Adrenal gland (tissue), 12 donors: ENCODE results near the gene MAML2. TPM values are rescaled to one million over a fixed set of nuclear protein-coding genes. Genes with fewer than 3 reads are reported as not detected.

Experiments
- DNase-seq, 7 donors: peaks; one replicate each; pipeline ENCODE4 v3.0.0-alpha.2; 2019 to 2020
- H3K27ac ChIP-seq, 5 donors: fragments of 200-600 bp; sonication (generic) in 4 of 5; 1 replicate in 3 of 5; 2 replicates in 2 of 5; pipeline versions ENCODE4 v1.5.1 to v1.8.0; 2016 to 2020; ENCODE audit warnings: mild to moderate bottlenecking in 1 of 5
- H3K27me3 ChIP-seq: fragments of 200-600 bp; 2 replicates; pipeline ENCODE4 v1.8.0; 2021
- H3K36me3 ChIP-seq, 2 donors: fragments of 200-600 bp; replicated peaks in 1 of 2; 1 replicate in 1 of 2; 2 replicates in 1 of 2; pipeline versions ENCODE4 v1.5.1 to v1.8.0; 2018 to 2022
- H3K4me1 ChIP-seq, 2 donors: fragments of 200-600 bp; replicated peaks in 1 of 2; 1 replicate in 1 of 2; 2 replicates in 1 of 2; pipeline versions ENCODE4 v1.5.1 to v1.8.0; 2018 to 2021
- H3K4me3 ChIP-seq, 4 donors: fragments of 200-600 bp; sonication (generic) in 3 of 4; one replicate each; pipeline ENCODE4 v1.5.1; 2016 to 2018
- H3K9me3 ChIP-seq, 3 donors: fragments of 200-600 bp; sonication (generic) in 1 of 3; replicated peaks in 1 of 3; 1 replicate in 2 of 3; 2 replicates in 1 of 3; pipeline versions ENCODE4 v1.5.1 to v1.8.0; 2016 to 2021
- POLR2A ChIP-seq, 2 donors: fragments of 450-650 bp; IDR thresholded peaks; one replicate each; pipeline ENCODE4 v1.6.1; 2017; ENCODE audit warnings: antibody characterized with exemption in 2 of 2, mild to moderate bottlenecking in 2 of 2, moderate library complexity in 1 of 2
- WGBS, 4 donors: extraction: QIAGEN DNeasy Blood & Tissue Kit in 2 of 4; methylation state at CpG; one replicate each; pipeline versions ENCODE4 v1.1.5 to v1.1.7; 2013 to 2017; 5-methylcytosine and 5-hydroxymethylcytosine counted together
- intact Hi-C, 2 donors: fragments of 100-400 bp; cut with DNase I; formaldehyde crosslinking; loops; one replicate each; pipeline versions ENCODE4 v1.14.1 to v1.15.0; 2022 to 2023
- polyA plus RNA-seq, 3 donors: library from polyadenylated mRNA; stranded (reverse); fragments of 200-250 nt in 2 of 3; fragments of 350-450 nt in 1 of 3; fragmentation: Illumina TruSeq in 1 of 3; extraction: RNeasy Lipid Tissue Mini Kit (QIAGEN cat#74804) in 1 of 3; gene quantifications; one replicate each; pipeline ENCODE4 v1.2.3, GENCODE V29; 2013 to 2014
- total RNA-seq, 9 donors: library from RNA; depleted of rRNA in 4 of 9; stranded (reverse); fragments of >200 nt in 4 of 9; fragments of 120-200 nt in 1 of 9; fragmentation: NEBNext Ultra II Directional in 1 of 9; extraction: Animal tissue kit (Norgen Biotek cat#: 25700) in 1 of 9; gene quantifications; one replicate each; pipeline versions ENCODE4 v1.1.0 to v1.2.4, GENCODE V29; 2013 to 2023
- TF ChIP-seq, protein P1 (sequence below), 6 experiments: fragments of 450-650 bp in 4 of 6; fragments of 200-600 bp in 2 of 6; sonication (generic) in 1 of 6; IDR thresholded peaks; 1 replicate in 5 of 6; 2 replicates in 1 of 6; pipeline versions ENCODE4 v1.5.1 to v1.8.0; 2016 to 2021; ENCODE audit warnings: antibody characterized with exemption in 6 of 6, mild to moderate bottlenecking in 2 of 6, moderate library complexity in 1 of 6
- donor health status: healthy with polysubstance abuse.
- donor health status: Bipolar disorder and iron deficiency.
- donor health status: DM: yes; HTN: yes; CAD: no.
- donor health status: DM: no; HTN: no; CAD: no.
- donor health status: DM: no; HTN: no; CAD: no.
- donor health status: DM: yes; HTN: yes; CAD: no.

MAML2 gene
- total and polyA plus RNA-seq, 12 donors = 1.4 to 19.4 (median 7.6) TPM

DNA sequence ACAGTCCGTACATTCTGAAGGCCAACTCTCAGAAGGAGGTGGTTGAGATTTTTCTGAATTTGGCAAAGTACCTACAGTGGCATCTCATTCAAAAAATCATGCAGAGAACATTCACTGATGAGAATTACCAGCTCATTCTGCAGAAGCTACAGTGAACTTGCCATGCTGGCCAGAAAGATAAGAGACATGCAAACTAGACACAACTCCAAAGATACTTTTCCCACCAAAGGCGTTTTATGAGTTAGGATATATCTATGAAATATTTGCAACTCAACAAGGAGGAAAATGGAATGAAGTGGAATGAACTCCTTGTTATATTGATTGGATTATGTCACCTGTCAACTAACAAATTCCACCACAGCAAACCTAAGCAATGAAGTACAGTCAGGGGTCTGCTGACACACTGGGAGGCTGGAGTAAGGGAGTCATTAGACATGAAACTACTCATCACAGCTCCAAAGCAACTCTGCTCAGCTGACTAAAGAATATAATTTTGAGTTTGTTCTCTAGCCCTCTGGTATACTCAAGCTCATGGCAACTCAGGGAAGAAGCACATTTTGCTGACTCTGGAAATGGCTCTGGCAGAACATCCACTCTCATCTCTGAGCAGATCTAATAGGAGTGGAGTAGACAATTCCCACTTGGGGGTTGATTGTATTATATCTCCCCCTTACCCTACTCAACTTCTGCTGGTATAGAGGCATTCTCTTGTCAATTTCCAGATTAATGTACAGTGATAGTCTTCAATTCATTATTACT lies 22.9 kb downstream of the MAML2 start:
- no peaks in the 10 kb centered on the region for H3K27me3 ChIP-seq
- 82 to 87% (median 86%) methylated on average over 2 of the region's 2 CpGs for WGBS, 4 donors
- intact Hi-C loops = no loop called here
- H3K4me1 ChIP-seq = peaks cover 6 to 28% of the 10 kb centered on the region in 2 donors
- no peak overlapping the region for H3K4me3 ChIP-seq
- TF ChIP-seq, protein P1, sequence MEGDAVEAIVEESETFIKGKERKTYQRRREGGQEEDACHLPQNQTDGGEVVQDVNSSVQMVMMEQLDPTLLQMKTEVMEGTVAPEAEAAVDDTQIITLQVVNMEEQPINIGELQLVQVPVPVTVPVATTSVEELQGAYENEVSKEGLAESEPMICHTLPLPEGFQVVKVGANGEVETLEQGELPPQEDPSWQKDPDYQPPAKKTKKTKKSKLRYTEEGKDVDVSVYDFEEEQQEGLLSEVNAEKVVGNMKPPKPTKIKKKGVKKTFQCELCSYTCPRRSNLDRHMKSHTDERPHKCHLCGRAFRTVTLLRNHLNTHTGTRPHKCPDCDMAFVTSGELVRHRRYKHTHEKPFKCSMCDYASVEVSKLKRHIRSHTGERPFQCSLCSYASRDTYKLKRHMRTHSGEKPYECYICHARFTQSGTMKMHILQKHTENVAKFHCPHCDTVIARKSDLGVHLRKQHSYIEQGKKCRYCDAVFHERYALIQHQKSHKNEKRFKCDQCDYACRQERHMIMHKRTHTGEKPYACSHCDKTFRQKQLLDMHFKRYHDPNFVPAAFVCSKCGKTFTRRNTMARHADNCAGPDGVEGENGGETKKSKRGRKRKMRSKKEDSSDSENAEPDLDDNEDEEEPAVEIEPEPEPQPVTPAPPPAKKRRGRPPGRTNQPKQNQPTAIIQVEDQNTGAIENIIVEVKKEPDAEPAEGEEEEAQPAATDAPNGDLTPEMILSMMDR (IDR thresholded peaks at IDR 0.05) = no peak
- no peak for TF ChIP-seq POLR2A (IDR thresholded peaks at IDR 0.05)
- no peak for DNase-seq
- H3K27ac ChIP-seq = no peak overlapping the region
- no peaks in the 10 kb centered on the region for H3K9me3 ChIP-seq
- H3K36me3 ChIP-seq = no peaks in the 10 kb centered on the region

DNA sequence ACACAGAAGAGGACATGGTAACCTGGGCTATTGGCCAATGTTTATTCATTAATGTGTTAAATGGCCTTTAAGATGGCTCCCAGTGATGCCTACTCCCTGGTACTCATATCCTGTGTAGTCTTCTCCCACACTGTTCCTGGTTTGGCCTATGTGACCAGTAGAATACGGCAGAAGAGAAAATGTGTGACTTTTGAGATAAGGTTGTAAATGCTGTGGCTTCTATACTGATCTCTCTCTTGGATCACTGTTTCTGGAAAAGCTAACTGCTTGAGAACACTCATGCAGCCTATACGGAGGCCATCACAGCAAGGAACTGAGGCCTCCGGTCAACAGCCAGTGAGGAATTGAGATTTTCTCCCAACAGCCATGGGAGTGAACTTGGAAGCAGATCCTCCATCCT lies 24.1 kb downstream of the MAML2 start:
- Histone ChIP-seq H3K27me3 (no peaks in the 10 kb centered on the region), H3K27ac (no peak overlapping the region), H3K36me3 (no peaks in the 10 kb centered on the region), H3K9me3 (no peaks in the 10 kb centered on the region), H3K4me1 (peaks cover 14 to 39% of the 10 kb centered on the region in 2 donors), H3K4me3 (no peak overlapping the region)
- no peak for DNase-seq
- intact Hi-C loops = no loop called here
- no peak for TF ChIP-seq POLR2A (IDR thresholded peaks at IDR 0.05)
- TF ChIP-seq, protein P1 (IDR thresholded peaks at IDR 0.05) = no peak
- 91 to 100% (median 94%) methylated on average over 3 of the region's 3 CpGs for whole genome bisulfite sequencing, 4 donors

DNA sequence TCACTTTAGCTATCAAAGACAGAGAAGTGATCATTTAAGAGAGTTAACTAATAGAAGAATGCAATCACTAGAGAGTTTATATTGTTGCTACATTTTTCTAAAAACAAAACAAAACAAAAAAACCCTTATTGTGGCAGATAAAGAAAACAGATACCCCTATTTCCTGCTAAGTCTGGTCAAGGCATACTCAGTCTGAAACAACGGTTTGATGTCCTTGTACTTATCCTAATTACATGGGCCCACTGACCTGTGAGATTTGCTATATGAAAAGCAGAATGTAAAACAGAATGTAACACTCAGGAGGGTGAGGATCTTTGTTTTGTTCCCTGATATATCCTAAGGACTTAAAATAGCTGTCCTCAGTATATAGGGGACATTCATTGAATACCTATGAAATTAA lies 24.6 kb downstream of the MAML2 start:
- intact Hi-C loops = no loop called here
- no peak overlapping the region for H3K4me3 ChIP-seq
- H3K27me3 ChIP-seq = no peaks in the 10 kb centered on the region
- no peaks in the 10 kb centered on the region for H3K36me3 ChIP-seq
- WGBS, 4 donors = 47 to 68% (median 63%) methylated on average over 1 of the region's 1 CpG
- no peaks in the 10 kb centered on the region for H3K9me3 ChIP-seq
- no peak overlapping the region for H3K27ac ChIP-seq
- TF ChIP-seq, protein P1 (IDR thresholded peaks at IDR 0.05) = no peak
- TF ChIP-seq POLR2A (IDR thresholded peaks at IDR 0.05) = no peak
- H3K4me1 ChIP-seq = peaks cover 14 to 39% of the 10 kb centered on the region in 2 donors
- DNase-seq = no peak

DNA sequence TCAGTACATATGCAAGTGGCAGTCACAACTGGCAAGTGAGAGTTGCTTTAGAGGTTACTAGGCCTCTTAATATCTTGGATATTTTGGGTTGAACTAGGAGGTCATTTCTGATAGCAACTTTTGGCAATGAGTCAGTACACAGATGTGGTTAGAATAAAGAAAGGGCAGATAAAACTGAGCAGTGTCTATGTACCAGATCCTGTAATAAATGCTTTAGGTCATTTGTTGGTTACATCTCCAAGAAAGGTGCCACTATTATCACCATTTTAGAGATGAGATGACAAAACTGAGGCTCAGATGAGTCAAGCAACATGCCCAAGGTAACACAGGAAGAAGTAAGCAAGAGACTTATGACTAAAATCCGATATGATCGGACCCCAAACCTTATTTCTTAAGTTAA lies 25.0 kb downstream of the MAML2 start:
- H3K36me3 ChIP-seq = no peaks in the 10 kb centered on the region
- H3K4me1 ChIP-seq = peaks cover 14 to 39% of the 10 kb centered on the region in 2 donors
- no peak overlapping the region for H3K27ac ChIP-seq
- intact Hi-C loops = no loop called here
- 86 to 97% (median 89%) methylated on average over 2 of the region's 2 CpGs for WGBS, 4 donors
- H3K9me3 ChIP-seq = no peaks in the 10 kb centered on the region
- TF ChIP-seq POLR2A (IDR thresholded peaks at IDR 0.05) = no peak
- TF ChIP-seq, protein P1 (IDR thresholded peaks at IDR 0.05) = no peak
- DNase-seq = no peak
- no peak overlapping the region for H3K4me3 ChIP-seq
- H3K27me3 ChIP-seq = no peaks in the 10 kb centered on the region
